ENCODE data around the gene CENPS. TPM values are rescaled to one million over a fixed set of nuclear protein-coding genes. Genes with fewer than 3 reads are reported as not detected.

Gene CENPS
- polyA plus RNA-seq, 3 donors, result 35.3 to 40.7 (median 37.6) TPM

- no peak for DNase-seq (ENCODE audit: low read depth in 3 of 3, low spot score in 2 of 3)
Measured at GRCh38 chr1:10489291-10490055, 59.2 kb downstream of the CENPS start.

- no peak for DNase-seq (ENCODE audit: low read depth in 3 of 3, low spot score in 2 of 3)
Measured at GRCh38 chr1:10490286-10490970, 60.2 kb downstream of the CENPS start.

Other genes with a start within 250 kb of the CENPS start
- 10 to 100 TPM; 43.6 to 45.6 (median 43.8) TPM for gene KIF1B, start 219.9 kb upstream of the CENPS start, polyA plus RNA-seq (ENCODE audit: insufficient read length in 3 of 3)
- 100 to 1,000 TPM; 182 to 201 (median 192) TPM for gene PGD, start 31.4 kb upstream of the CENPS start, polyA plus RNA-seq (ENCODE audit: insufficient read length in 3 of 3)
- under 1 TPM; 0.74 to 0.91 (median 0.76) TPM for gene CORT, start 19.6 kb downstream of the CENPS start, polyA plus RNA-seq (ENCODE audit: insufficient read length in 3 of 3)
- gene DFFA, start 42.1 kb downstream of the CENPS start, polyA plus RNA-seq (ENCODE audit: insufficient read length in 3 of 3), result 10 to 100 TPM; 42.4 to 46.0 (median 43.3) TPM
- gene PEX14, start 44.5 kb downstream of the CENPS start, polyA plus RNA-seq (ENCODE audit: insufficient read length in 3 of 3), result 10 to 100 TPM; 19.2 to 20.4 (median 19.5) TPM

Data from right renal cortex interstitium (tissue), 3 donors.